GM18511 (cell line): ENCODE measurements around the gene HOXC5.

ENCODE experiments used
- ATAC-seq: cut with Tn5 transposase; IDR thresholded peaks from one replicate; pipeline ENCODE4 v1.9.1; 2021; ENCODE audit warnings: mild to moderate bottlenecking, moderate library complexity; ENCODE audit not compliant: unreplicated experiment

Gene HOXC5

GRCh38 chr12:53995378-53996239 lies 37.2 kb upstream of the HOXC5 start:
- no peak for ATAC-seq

DNA sequence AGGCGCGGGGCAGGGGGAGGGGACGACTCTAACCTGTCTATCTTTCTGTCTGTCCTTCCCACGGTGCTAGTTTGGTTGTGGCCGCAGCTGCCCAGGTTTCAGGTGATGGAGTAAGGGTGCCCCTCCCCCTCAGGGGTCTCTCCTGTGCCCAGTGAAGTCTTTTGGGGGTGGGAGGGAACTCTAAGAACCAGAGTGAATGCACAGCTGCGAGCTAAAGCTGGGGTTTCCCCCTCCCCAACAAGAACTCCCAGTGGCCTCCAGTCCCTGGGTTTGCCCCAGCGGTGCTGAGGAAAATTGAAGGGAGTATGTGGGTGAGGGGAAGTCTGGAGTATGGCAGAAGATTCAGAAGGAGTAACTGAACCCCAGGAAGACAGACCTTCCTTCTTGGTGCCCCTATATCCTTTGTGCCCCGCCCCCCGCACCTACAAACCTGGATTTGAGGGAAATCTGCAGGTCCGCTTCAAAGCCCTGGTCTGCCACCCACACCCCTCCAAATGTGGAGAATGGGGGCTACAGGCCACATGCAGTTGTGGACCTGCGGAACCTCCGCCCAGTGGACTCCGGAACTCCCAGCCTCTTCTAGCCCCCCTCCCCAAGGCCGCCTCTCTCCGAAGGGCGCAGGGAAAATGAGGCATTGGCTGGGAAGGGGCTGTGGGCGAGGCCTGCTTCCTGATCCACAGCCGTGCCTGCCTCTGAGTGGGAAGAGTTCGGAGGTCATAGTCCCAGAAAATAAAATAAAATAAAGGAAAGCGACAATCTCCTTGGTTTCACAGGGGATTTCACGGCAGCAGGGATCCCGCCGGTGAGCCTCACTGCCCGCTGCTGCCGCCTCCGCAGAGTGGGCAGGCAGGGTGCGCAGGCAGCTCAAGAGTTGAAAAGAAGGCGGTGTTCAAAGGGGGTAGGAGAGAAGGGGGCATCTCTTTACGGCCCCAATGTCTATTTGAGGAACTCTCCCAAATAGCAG lies 36.3 kb upstream of the HOXC5 start:
- ATAC-seq: no peak

DNA sequence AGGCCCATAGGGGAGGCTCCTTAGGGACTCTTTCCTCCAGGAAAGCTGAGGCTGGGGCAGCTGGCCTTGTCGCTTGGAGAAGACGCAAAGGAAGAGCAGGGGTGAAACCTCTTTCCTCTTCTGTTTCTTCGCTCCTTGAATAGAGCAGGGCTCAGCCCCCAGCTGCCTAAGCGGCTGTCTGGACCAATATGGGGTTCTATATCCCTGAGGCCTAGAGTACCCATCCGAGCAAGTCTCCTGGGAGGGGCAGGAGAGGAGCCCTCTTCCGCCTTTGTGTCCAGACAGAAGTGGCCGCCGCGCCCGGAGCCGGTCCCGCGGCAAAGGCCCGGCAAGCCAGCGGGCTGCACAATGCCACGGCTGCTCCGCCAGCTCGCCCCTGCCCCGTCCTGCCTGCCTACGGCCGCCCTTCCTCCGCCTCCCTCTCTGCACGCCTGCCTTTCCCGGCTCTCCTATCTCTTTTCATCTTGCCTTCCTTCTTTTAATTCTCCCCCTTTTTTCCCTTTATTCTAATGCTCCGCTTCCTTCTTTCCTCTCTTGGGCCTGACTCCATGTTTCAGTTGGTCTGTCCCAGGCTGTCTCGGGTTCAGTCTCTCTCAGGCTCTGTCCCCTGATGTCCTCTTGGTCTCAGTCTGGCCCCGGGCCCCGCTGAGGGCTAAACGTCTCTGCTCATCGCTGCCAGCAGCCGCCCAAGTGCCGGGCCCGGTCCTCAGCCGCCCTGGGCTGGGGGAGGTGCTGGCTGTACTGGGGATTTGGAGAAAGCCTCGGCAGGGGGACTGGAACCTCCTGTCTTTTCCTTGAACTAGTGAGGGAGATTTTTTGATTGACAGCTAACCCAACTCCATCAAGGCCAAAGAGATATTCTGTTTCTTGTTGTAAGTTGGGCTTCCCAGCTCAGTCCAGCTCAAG lies 35.4 kb upstream of the HOXC5 start:
- ATAC-seq: no peak

DNA sequence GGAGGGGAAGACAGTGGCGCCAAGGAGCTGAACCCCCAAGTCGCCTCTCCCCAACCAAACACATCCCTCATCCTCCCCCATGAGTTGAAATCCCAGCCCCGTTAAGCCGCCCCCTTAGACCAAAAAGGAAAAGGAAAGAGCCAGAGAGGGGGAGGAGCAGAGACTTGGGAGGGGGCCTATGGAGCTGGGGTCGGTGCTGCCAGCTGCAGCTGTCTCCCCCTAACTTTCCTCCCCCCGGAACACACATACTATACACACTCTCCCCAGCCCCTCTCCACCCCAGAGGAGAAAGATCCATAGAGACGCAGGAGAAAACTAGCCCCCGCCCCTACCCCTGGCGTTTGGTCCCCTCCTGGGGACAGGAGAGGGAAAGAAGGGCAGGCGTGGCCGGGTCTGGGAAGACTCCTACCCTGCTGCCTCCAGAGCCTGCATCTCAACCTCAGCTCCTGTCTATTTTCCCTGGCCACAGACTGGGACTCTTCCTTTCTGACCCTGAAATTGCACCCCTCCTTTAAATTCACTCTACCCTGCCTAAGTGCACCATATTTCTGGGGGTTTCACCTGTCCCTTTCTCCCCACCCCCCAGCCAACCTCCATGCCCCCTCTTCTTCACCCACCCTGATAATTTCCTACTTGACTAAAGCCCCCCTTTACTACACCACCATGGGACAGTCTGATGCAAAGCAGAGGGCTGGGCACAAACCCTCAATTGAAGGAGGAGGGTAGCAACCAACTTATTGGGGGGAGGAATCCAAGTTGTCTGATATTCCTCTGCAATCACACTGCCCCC lies 34.5 kb upstream of the HOXC5 start:
- no peak for ATAC-seq

- ATAC-seq: no peak
Observed at GRCh38 chr12:53998900-53999236, 34.0 kb upstream of the HOXC5 start.

- no peak for ATAC-seq
Observed at GRCh38 chr12:53999559-54000115, 33.2 kb upstream of the HOXC5 start.

- no peak for ATAC-seq
Observed at GRCh38 chr12:54000116-54001114, 32.4 kb upstream of the HOXC5 start, which contains the start of gene HOXC9. HOXC9 (plus strand) TSS chr12:54000161; CDS start chr12:54000189, 28 bp downstream.

- ATAC-seq: no peak
Observed at GRCh38 chr12:54001283-54002187, 31.3 kb upstream of the HOXC5 start.

DNA sequence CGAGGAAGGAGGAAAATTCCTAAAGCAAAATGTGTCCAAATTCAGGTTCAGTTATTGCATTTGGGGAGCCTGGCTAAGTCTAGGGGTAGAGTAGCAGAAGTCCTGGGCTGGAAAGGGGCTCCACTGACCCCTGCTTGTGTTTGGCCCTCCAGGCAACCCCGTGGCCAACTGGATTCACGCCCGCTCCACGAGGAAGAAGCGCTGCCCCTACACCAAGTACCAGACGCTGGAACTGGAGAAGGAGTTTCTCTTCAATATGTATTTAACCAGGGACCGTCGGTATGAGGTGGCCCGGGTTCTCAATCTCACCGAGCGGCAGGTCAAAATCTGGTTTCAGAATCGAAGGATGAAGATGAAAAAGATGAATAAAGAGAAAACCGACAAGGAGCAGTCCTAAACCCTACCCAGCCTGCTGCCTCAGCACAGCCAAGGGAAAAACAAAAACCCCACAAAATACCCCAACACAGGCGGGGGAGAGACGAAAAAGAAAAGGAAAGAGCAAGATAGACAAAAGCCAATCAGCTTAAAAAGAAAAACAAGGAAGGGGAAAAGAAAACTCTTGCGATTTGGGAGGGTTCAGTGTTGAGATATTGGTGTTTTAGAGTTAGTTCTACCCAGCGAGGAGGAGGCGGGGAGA lies 30.5 kb upstream of the HOXC5 start:
- ATAC-seq: no peak

DNA sequence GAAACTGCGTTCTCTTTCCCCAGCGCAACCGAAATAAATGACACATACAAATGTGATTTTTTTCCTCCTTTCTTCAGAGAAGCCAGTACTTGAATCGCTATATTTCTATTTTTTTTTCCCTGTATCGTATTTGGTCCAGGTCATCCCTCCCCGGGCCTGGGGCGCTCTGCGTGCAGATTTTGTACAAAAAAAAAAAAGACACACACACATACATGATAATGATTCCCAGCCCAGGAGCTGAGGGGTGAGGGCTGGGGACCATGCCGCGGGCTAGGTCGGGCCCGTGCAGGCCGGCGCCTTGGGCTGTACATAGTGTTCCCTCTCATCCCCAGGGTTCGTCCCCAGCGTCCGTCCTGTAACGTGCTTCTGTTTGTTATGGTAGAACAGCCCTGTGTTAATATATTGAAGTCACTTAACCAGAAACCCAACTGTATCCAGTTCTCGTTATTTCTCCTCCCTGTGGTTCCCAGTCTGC lies 29.9 kb upstream of the HOXC5 start:
- no peak for ATAC-seq

DNA sequence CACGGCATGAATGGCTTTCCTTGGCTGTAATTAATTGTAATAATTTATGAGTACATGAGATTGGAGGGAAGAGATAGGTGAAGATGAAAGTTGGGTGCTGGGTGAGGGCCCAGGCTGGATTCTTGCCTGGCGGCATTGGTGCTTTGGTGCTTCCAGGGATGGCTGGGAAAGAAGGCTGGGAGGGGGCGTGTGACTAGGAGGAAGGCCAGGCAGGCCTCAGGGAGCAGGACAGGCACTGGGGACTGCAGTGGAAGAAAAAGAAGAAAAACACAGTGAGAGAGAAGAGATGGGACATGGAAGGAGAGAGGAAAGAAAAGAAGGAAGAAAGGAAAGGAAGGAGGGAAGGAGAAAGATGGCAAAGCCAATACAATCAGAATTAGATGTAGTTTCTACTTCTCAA lies 29.2 kb upstream of the HOXC5 start:
- ATAC-seq: no peak

DNA sequence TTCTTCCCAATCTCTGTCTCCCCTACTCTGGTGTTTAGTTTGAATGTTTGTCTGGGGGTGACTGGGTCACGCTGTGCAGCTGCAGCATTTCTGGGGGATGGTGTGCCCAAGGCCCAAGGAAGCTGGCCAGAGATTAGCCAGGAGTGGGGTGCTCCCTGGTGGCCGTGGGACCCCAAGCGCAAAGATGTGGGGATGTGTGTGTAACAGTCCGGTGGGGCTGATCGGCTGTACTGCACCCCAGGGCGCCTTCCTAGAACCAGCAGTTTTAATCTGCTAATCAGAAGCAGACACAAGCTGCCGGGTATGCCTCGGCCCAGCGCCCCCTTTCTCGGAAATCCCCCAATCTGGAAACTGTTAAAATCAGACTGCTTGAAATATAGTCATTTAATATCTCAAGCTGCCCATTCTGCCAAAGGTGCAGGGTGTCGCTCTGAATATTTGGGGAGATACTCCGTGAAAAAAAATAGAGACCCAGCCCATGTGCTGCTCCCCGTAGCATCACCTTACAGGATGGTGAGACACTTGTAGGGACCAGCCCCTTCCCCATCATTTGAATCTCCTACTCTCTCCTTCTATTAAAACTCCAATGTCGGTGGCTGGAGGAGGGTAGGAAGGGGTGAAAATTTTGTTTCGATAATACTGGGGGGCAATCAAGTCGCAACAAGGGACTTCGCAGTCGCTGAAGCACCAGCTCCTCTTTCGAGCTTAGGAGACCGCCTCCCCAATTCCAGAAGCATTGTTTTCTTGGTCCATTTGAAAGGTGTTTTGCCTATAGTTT lies 28.6 kb upstream of the HOXC5 start:
- no peak for ATAC-seq

DNA sequence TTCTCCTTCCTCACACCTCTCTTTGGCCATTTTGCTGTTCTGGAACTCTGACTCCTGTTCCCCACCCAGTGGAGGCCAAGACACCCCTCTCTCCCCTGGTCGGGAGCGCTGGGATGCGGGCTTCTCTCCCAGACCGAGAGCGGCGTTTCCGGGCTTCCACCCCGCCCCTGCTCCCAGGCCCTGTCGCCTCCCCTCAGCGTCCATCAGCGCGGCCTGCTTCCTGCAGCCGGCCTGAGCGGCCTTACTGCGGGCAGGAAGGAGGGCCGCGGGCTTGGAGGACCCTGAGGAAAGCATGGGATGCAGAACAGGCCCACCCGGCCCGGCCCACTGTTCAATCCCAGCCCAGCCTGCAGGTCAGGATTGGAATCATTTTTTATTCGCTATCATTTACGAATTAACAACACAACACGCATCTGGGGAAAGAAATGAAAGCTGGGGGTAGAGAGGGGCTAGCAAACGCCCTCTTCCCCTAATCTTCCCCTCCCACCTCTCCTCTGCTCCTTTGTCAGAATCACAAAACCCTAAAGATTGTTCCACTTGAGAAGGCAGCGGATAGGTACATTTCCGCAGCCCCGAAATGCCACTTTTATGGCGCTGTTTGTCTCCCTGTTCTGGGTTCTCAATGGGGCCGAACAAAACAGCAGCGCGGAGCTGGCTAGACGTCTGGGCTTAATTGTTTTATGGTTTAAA lies 27.9 kb upstream of the HOXC5 start:
- no peak for ATAC-seq

DNA sequence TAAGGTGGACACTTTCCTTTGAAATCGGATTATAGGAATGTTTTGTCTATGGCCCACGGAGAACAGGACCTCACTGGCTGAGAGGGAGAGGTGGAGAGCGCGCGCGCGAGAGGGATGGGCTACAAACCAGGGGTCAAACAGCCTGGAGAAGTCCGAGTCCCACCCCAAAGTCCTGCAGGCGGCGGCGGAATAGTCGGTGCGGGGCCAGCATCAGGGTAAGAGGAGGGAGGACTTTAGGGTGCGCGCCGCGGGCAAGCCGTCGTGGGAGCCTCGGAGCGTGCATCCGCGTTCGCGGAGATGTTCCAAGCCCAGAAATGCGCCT lies 27.4 kb upstream of the HOXC5 start:
- no peak for ATAC-seq

DNA sequence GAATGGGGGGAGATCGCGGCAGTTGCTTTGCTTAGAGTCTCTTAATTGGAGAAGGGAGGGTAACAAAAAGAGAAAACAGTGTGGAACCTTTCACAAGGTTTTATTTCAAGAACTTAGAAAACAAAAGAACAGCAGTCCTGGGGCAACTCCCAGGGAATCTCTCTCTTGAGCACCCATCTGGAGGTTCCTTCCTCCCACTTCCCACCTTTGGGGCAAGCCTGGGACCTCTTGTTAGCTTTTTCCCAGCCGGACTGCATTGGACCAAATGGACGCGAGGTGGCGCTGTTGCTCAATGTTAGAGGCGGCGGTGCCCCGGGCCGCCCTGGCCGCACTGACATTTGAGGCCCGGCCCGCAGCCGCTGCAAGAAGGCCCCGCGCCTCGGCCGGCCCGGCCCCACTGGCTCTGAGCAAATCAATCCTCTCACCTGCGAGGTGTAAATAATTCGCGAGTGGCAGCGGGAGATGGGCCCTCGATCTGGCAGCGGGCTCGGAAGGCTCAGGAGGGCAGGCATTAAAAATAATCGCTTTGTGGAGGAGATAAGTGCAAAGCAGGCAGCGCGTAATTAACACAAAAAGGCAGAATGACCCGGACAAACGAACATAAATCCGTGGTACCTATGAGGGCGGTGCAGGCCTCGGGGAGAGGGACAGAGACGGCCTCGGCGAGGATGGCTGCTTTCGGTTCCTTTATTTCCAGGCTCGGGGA lies 26.8 kb upstream of the HOXC5 start:
- peak; percentile 71 for ATAC-seq
